HepG2 (cell line): ENCODE data around the gene C3orf18. TPM values are rescaled to one million over a fixed set of nuclear protein-coding genes. Genes with fewer than 3 reads are reported as not detected.
A peak's percentile ranks its signal among the peaks of the same experiment; 100 is the strongest.

Experiments
- ADNP ChIP-seq: sonication (generic); formaldehyde crosslinking; IDR thresholded peaks from 2 replicates; pipeline ENCODE4 v1.4.0; 2020; ENCODE audit warnings: missing genetic modification reagents
- AGO1 ChIP-seq: fragments of 200-400 bp; formaldehyde crosslinking; IDR thresholded peaks from 2 replicates; pipeline ENCODE4 v1.6.1; 2017; ENCODE audit warnings: mild to moderate bottlenecking, low read depth, low read length, moderate library complexity; ENCODE audit not compliant: poor library complexity, severe bottlenecking
- HIVEP1 ChIP-seq: sonication (generic); formaldehyde crosslinking; IDR thresholded peaks from 2 replicates; pipeline ENCODE4 v1.4.0; 2020; ENCODE audit warnings: mild to moderate bottlenecking, missing genetic modification reagents
- LCORL ChIP-seq, 2 experiments: fragments of 450-650 bp in 1 of 2; sonication (generic) in 1 of 2; formaldehyde crosslinking in 1 of 2; IDR thresholded peaks; 2 replicates each; pipeline versions ENCODE4 v1.5.0 to v1.6.1; 2017 to 2020; ENCODE audit warnings: antibody characterized with exemption in 1 of 2, missing genetic modification reagents in 1 of 2
- MYC ChIP-seq: sonication (generic); formaldehyde crosslinking; IDR thresholded peaks from 2 replicates; pipeline ENCODE4 v1.9.0; 2021; ENCODE audit warnings: missing genetic modification reagents, borderline replicate concordance
- ONECUT2 ChIP-seq: sonication (generic); formaldehyde crosslinking; IDR thresholded peaks from 2 replicates; pipeline ENCODE4 v1.4.0; 2020; ENCODE audit warnings: missing genetic modification reagents
- RAD21 ChIP-seq: fragments of 450-650 bp; formaldehyde crosslinking; IDR thresholded peaks from 2 replicates; pipeline ENCODE4 v1.5.0; 2020; ENCODE audit warnings: mild to moderate bottlenecking
- RCOR2 ChIP-seq: IDR thresholded peaks from 2 replicates; pipeline ENCODE4 v1.6.1; 2016; ENCODE audit warnings: missing biosample characterization, missing genetic modification reagents
- REPIN1 ChIP-seq: sonication (generic); formaldehyde crosslinking; IDR thresholded peaks from 2 replicates; pipeline ENCODE4 v1.8.0; 2022; ENCODE audit warnings: missing genetic modification reagents, low read depth, mild to moderate bottlenecking, borderline replicate concordance
- SP140L ChIP-seq: sonication (generic); formaldehyde crosslinking; IDR thresholded peaks from 2 replicates; pipeline ENCODE4 v1.4.0; 2020; ENCODE audit warnings: missing genetic modification reagents, borderline replicate concordance
- STAT6 ChIP-seq: sonication (generic); formaldehyde crosslinking; IDR thresholded peaks from 2 replicates; pipeline ENCODE4 v1.4.0; 2020; ENCODE audit warnings: missing genetic modification reagents, mild to moderate bottlenecking, borderline replicate concordance
- ZBTB26 ChIP-seq: IDR thresholded peaks from 2 replicates; pipeline ENCODE4 v1.6.1; 2016; ENCODE audit warnings: missing compliant biosample characterization, missing genetic modification reagents, borderline replicate concordance
- ZFY ChIP-seq: sonication (generic); formaldehyde crosslinking; IDR thresholded peaks from 2 replicates; pipeline ENCODE4 v1.4.0; 2020; ENCODE audit warnings: missing genetic modification reagents
- ZMAT3 ChIP-seq: sonication (generic); formaldehyde crosslinking; conservative IDR thresholded peaks from 2 replicates; pipeline ENCODE4 v1.7.0; 2021; ENCODE audit warnings: missing genetic modification reagents
- ZNF383 ChIP-seq: sonication (generic); formaldehyde crosslinking; IDR thresholded peaks from 2 replicates; pipeline ENCODE4 v1.4.0; 2020; ENCODE audit warnings: missing genetic modification reagents, mild to moderate bottlenecking, borderline replicate concordance
- ZNF460 ChIP-seq: sonication (generic); formaldehyde crosslinking; IDR thresholded peaks from 2 replicates; pipeline ENCODE4 v1.5.1; 2020; ENCODE audit warnings: missing genetic modification reagents, mild to moderate bottlenecking, borderline replicate concordance
- ZNF501 ChIP-seq: sonication (generic); formaldehyde crosslinking; IDR thresholded peaks from 2 replicates; pipeline ENCODE4 v1.5.1; 2020; ENCODE audit warnings: mild to moderate bottlenecking, moderate library complexity, missing genetic modification reagents
- ZNF503 ChIP-seq: sonication (generic); formaldehyde crosslinking; IDR thresholded peaks from 2 replicates; pipeline ENCODE4 v1.4.0; 2020; ENCODE audit warnings: missing genetic modification reagents
- ZNF574 ChIP-seq: sonication (generic); formaldehyde crosslinking; IDR thresholded peaks from 2 replicates; pipeline ENCODE4 v1.4.0; 2020; ENCODE audit warnings: missing genetic modification reagents
- ZNF670 ChIP-seq: sonication (generic); formaldehyde crosslinking; IDR thresholded peaks from 2 replicates; pipeline ENCODE4 v1.8.0; 2022; ENCODE audit warnings: mild to moderate bottlenecking, missing genetic modification reagents, borderline replicate concordance
- polyA plus RNA-seq, 8 experiments: library from polyadenylated mRNA; depleted of rRNA in 3 of 8; stranded (reverse) in 7 of 8; unstranded in 1 of 8; fragments of >200 nt; fragmentation: Illumina TruSeq in 4 of 8; extraction: Trizol in 4 of 8; gene quantifications; 2 replicates each; pipeline versions ENCODE4 v1.2.1 to v1.2.3, GENCODE V29; 2011 to 2016; ENCODE audit warnings: low read depth in 4 of 8, missing spikeins in 1 of 8, mixed read lengths in 1 of 8; ENCODE audit not compliant: insufficient read depth in 1 of 8
- total RNA-seq, 5 experiments: library from RNA; depleted of rRNA; stranded (reverse); fragments of >200 nt; fragmentation: Illumina TruSeq; extraction: Trizol; gene quantifications; 2 replicates each; pipeline ENCODE4 v1.2.3, GENCODE V29; 2016; ENCODE audit warnings: low read depth in 1 of 5

Gene C3orf18
- total and polyA plus RNA-seq, 2 of the 13 experiments (the other 11 are each of a cell fraction or from before 2014, with no cell fraction given), result 1.6 to 4.8 TPM

- TF ChIP-seq ZNF574, result peak; percentile 81
- no peak for TF ChIP-seq ZNF383 (CRISPR knock-in tag)
- TF ChIP-seq ONECUT2 (CRISPR knock-in tag), result no peak
- no peak; the same call in 1 of the 2 replicates for TF ChIP-seq ADNP
- peak; percentile 58; the same call in 1 of the 2 replicates for TF ChIP-seq STAT6 (CRISPR knock-in tag)
- peak; percentile 51; the same call in 1 of the 2 replicates for TF ChIP-seq SP140L (CRISPR knock-in tag)
- peak; percentile 61; the same call in 1 of the 2 replicates for TF ChIP-seq RCOR2 (CRISPR knock-in tag)
- no peak for TF ChIP-seq AGO1
- peak; percentile 59; the same call in 1 of the 2 replicates for TF ChIP-seq ZNF670 (CRISPR knock-in tag)
- TF ChIP-seq REPIN1 (CRISPR knock-in tag), result peak; percentile 30; the same call in 1 of the 2 replicates
- TF ChIP-seq ZNF501 (CRISPR knock-in tag), result peak; percentile 62; the same call in 1 of the 2 replicates
- peak; percentile 92 for TF ChIP-seq ZFY (CRISPR knock-in tag)
- TF ChIP-seq LCORL (IDR thresholded peaks at IDR 0.05), result no peak
- TF ChIP-seq LCORL (CRISPR knock-in tag; IDR thresholded peaks at IDR 0.05), result peak; percentile 93
- peak; percentile 73; the same call in 1 of the 2 replicates for TF ChIP-seq MYC (CRISPR knock-in tag)
- peak; percentile 43; the same call in 1 of the 2 replicates for TF ChIP-seq ZNF460 (CRISPR knock-in tag)
- TF ChIP-seq ZBTB26 (CRISPR knock-in tag), result 0 out of 2 replicates have a peak, but pooled peaks have one; percentile 53
- TF ChIP-seq RAD21 (CRISPR knock-in tag), result no peak
- 0 out of 2 replicates have a peak, but pooled peaks have one; percentile 42 for TF ChIP-seq ZMAT3
- TF ChIP-seq ZNF503 (CRISPR knock-in tag), result peak; percentile 86; the same call in 1 of the 2 replicates
- peak; percentile 57; the same call in 1 of the 2 replicates for TF ChIP-seq HIVEP1 (CRISPR knock-in tag)
Measured at GRCh38 chr3:50600841-50601591, 33.5 kb upstream of the C3orf18 start (continued).
